Measurements from ENCODE around the gene KLK7. TPM values are rescaled to one million over a fixed set of nuclear protein-coding genes. Genes with fewer than 3 reads are reported as not detected.
A peak's percentile ranks its signal among the peaks of the same experiment; 100 is the strongest.

KLK7 gene
- total and polyA plus RNA-seq, 10 of the 15 experiments (the other 5 are each of a cell fraction or from before 2014, with no cell fraction given), result not detected

DNA sequence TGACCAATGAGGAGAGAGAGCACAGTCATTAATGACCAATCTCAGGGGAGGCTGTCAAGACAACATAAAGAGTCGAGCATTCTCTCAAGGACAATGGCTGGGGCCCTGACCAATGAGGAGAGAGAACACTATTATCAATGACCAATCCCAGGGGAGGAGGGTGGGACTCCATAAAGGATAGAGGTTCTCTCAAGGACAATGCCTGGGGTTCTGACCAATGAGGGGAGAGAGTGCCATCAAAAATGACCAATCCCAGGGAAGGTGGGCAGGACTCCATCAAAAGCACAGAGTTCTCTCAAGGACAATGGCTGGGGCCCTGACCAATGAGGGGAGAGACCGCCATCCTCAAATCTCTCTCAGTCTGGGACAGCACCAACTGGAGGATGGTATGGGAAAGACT is 46.0 kb upstream of the KLK7 start:
- no peaks in the 10 kb centered on the region for H3K9me3 ChIP-seq (replicated peaks; ENCODE audit: control insufficient read depth, insufficient read depth, low read length)
- H3K27me3 ChIP-seq (replicated peaks in 1 of 2; ENCODE audit: control insufficient read depth in 2 of 2, insufficient read depth in 2 of 2, low read length in 1 of 2), result no peaks in the 10 kb centered on the region
- no TSS peak for BruUV-seq (replicated peaks)
- CTCF ChIA-PET, result no interaction called here
- no peaks in the 10 kb centered on the region for H4K20me1 ChIP-seq (ENCODE audit: control insufficient read depth, insufficient read depth)
- FAIRE-seq (no peak), ATAC-seq (no peak), DNase-seq (ENCODE audit: low read depth, low spot score) (no peak)
- SMC1A ChIA-PET (ENCODE audit: uncharacterized antibody, unreplicated experiment), result no interaction called here
- H3K4me2 ChIP-seq (ENCODE audit: control insufficient read depth, insufficient read depth), result no peak overlapping the region
- POLR2A ChIA-PET, result no interaction called here
- no peaks in the 10 kb centered on the region for H3K79me2 ChIP-seq (ENCODE audit: control insufficient read depth, insufficient read depth, low read length)
- RAD21 ChIA-PET (ENCODE audit: unreplicated experiment), result no interaction called here
- H3K27ac ChIP-seq (ENCODE audit: control insufficient read depth, insufficient read depth), result no peak overlapping the region
- H3K4me1 ChIP-seq (ENCODE audit: control insufficient read depth, insufficient read depth, low read length), result no peaks in the 10 kb centered on the region
- no peaks in the 10 kb centered on the region for H3K36me3 ChIP-seq (ENCODE audit: control insufficient read depth in 2 of 2, insufficient read depth in 2 of 2, low read length in 1 of 2)
- 45% methylated on average over 2 of the region's 2 CpGs for WGBS (ENCODE audit: insufficient coverage, insufficient replicate concordance, low lambda C conversion rate, missing lambda C conversion rate)
- TF ChIP-seq STAT3 (IDR thresholded peaks at IDR 0.05; ENCODE audit: low read depth, low read length) (no peak), NFYB (IDR thresholded peaks at IDR 0.05; ENCODE audit: insufficient read depth, low read depth, low read length) (peak; percentile 66; the same call in 1 of the 2 replicates), SP1 (IDR thresholded peaks at IDR 0.05; ENCODE audit: low read depth, low read length) (no peak)
- TF ChIP-seq, protein P1, sequence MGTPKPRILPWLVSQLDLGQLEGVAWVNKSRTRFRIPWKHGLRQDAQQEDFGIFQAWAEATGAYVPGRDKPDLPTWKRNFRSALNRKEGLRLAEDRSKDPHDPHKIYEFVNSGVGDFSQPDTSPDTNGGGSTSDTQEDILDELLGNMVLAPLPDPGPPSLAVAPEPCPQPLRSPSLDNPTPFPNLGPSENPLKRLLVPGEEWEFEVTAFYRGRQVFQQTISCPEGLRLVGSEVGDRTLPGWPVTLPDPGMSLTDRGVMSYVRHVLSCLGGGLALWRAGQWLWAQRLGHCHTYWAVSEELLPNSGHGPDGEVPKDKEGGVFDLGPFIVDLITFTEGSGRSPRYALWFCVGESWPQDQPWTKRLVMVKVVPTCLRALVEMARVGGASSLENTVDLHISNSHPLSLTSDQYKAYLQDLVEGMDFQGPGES (IDR thresholded peaks at IDR 0.05), result no peak
- intact Hi-C loops (cut with micrococcal nuclease; ENCODE audit: unreplicated experiment), result no loop called here
- H3K9ac ChIP-seq (ENCODE audit: control insufficient read depth, insufficient read depth, low read length), result no peak overlapping the region
- no peak overlapping the region for H3K4me3 ChIP-seq
- in situ Hi-C loops (cut with MboI), result no loop called here
- H2AFZ ChIP-seq (ENCODE audit: control insufficient read depth, low read depth, low read length), result no peak overlapping the region

DNA sequence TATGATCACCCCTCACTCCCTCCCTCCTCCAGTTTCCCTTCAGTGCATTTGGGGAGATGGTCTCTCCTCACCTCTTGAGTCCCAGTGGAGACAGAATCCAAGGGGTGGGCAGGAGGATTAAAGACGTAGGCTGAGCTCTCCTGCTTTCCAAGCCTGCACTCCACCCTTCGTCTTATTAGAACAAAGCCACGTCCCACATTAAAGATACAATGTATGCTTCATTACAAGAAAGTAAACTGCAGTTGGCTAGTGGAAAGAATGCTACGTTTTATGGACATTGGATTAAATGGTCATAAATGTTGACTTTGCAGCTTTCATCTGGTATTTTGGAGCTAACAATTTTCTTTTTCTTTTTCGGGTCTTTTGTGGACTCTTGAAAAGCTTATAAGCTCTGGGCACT is 44.2 kb upstream of the KLK7 start:
- Histone ChIP-seq H3K4me1 (ENCODE audit: control insufficient read depth, insufficient read depth, low read length) (no peaks in the 10 kb centered on the region), H3K4me2 (ENCODE audit: control insufficient read depth, insufficient read depth) (no peak overlapping the region), H3K27ac (ENCODE audit: control insufficient read depth, insufficient read depth) (no peak overlapping the region), H3K27me3 (replicated peaks in 1 of 2; ENCODE audit: control insufficient read depth in 2 of 2, insufficient read depth in 2 of 2, low read length in 1 of 2) (no peaks in the 10 kb centered on the region; a peak in 1 of 4 replicates), H3K9ac (ENCODE audit: control insufficient read depth, insufficient read depth, low read length) (no peak overlapping the region), H2AFZ (ENCODE audit: control insufficient read depth, low read depth, low read length) (no peak overlapping the region), H4K20me1 (ENCODE audit: control insufficient read depth, insufficient read depth) (no peaks in the 10 kb centered on the region), H3K4me3 (no peak overlapping the region), H3K79me2 (ENCODE audit: control insufficient read depth, insufficient read depth, low read length) (no peaks in the 10 kb centered on the region), H3K9me3 (replicated peaks; ENCODE audit: control insufficient read depth, insufficient read depth, low read length) (no peaks in the 10 kb centered on the region), H3K36me3 (ENCODE audit: control insufficient read depth in 2 of 2, insufficient read depth in 2 of 2, low read length in 1 of 2) (no peaks in the 10 kb centered on the region)
- ChIA-PET RAD21 (ENCODE audit: unreplicated experiment) (no interaction called here), POLR2A (no interaction called here), CTCF (no interaction called here), SMC1A (ENCODE audit: uncharacterized antibody, unreplicated experiment) (no interaction called here)
- intact Hi-C loops (cut with micrococcal nuclease; ENCODE audit: unreplicated experiment) (no loop called here), in situ Hi-C loops (cut with MboI) (no loop called here)
- BruUV-seq (replicated peaks), result no TSS peak
- no peak for DNase-seq (ENCODE audit: low read depth, low spot score)
- ATAC-seq, result no peak
- TF ChIP-seq, protein P2, sequence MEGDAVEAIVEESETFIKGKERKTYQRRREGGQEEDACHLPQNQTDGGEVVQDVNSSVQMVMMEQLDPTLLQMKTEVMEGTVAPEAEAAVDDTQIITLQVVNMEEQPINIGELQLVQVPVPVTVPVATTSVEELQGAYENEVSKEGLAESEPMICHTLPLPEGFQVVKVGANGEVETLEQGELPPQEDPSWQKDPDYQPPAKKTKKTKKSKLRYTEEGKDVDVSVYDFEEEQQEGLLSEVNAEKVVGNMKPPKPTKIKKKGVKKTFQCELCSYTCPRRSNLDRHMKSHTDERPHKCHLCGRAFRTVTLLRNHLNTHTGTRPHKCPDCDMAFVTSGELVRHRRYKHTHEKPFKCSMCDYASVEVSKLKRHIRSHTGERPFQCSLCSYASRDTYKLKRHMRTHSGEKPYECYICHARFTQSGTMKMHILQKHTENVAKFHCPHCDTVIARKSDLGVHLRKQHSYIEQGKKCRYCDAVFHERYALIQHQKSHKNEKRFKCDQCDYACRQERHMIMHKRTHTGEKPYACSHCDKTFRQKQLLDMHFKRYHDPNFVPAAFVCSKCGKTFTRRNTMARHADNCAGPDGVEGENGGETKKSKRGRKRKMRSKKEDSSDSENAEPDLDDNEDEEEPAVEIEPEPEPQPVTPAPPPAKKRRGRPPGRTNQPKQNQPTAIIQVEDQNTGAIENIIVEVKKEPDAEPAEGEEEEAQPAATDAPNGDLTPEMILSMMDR (IDR thresholded peaks at IDR 0.05 in 2 of 3, conservative IDR thresholded peaks at IDR 0.05 in 1 of 3; ENCODE audit: control insufficient read depth in 2 of 3, extremely low read depth in 1 of 3, insufficient read depth in 1 of 3, low read depth in 3 of 3, low read length in 3 of 3), result no peak
- no peak for TF ChIP-seq NFYB (IDR thresholded peaks at IDR 0.05; ENCODE audit: insufficient read depth, low read depth, low read length)
- TF ChIP-seq MEF2B (IDR thresholded peaks at IDR 0.05; ENCODE audit: partially characterized antibody, poor library complexity, severe bottlenecking), result no peak
- no peak for TF ChIP-seq RFX5 (IDR thresholded peaks at IDR 0.05; ENCODE audit: low read depth, low read length)
- no peak for TF ChIP-seq IKZF2 (IDR thresholded peaks at IDR 0.05)
- 0% methylated on average over 5 of the region's 5 CpGs for WGBS (ENCODE audit: insufficient coverage, insufficient replicate concordance, low lambda C conversion rate, missing lambda C conversion rate)
- no peak for FAIRE-seq
